Transverse colon (tissue), 4 donors: ENCODE measurements around the gene IL16. TPM values are rescaled to one million over a fixed set of nuclear protein-coding genes. Genes with fewer than 3 reads are reported as not detected.
"Not testable (repeated sequence)": the region's sequence is repeated elsewhere in the genome, so short reads cannot be mapped to it uniquely, and the experiment has no call there.

Source experiments
- DNase-seq: peaks from one replicate; pipeline ENCODE4 v3.0.0-alpha.2; 2019
- H3K27ac ChIP-seq, 4 donors: fragments of 200-600 bp; sonication (generic); 2 replicates each; pipeline ENCODE4 v1.5.1; 2016 to 2018; ENCODE audit warnings: inconsistent platforms in 4 of 4
- H3K27me3 ChIP-seq: fragments of 200-600 bp; sonication (generic); 2 replicates; pipeline ENCODE4 v1.5.1; 2017; ENCODE audit warnings: inconsistent platforms
- H3K36me3 ChIP-seq, 4 donors: fragments of 200-600 bp; sonication (generic); 2 replicates each; pipeline ENCODE4 v1.5.1; 2017 to 2019; ENCODE audit warnings: inconsistent platforms in 4 of 4
- H3K4me1 ChIP-seq, 4 donors: fragments of 200-600 bp; sonication (generic); 2 replicates each; pipeline ENCODE4 v1.5.1; 2017 to 2020; ENCODE audit warnings: inconsistent platforms in 4 of 4
- H3K4me3 ChIP-seq, 4 donors: fragments of 200-600 bp; sonication (generic); 1 replicate in 1 of 4; 2 replicates in 3 of 4; pipeline versions ENCODE4 v1.5.1 to v1.6.1; 2017 to 2019; ENCODE audit warnings: inconsistent platforms in 4 of 4
- H3K9me3 ChIP-seq, 2 donors: fragments of 200-600 bp; sonication (generic); 2 replicates each; pipeline ENCODE4 v1.5.1; 2017 to 2019; ENCODE audit warnings: inconsistent platforms in 2 of 2
- CTCF ChIP-seq, 5 experiments: fragments of 200-600 bp in 3 of 5; fragments of 450-650 bp in 2 of 5; sonication (generic) in 3 of 5; IDR thresholded peaks; 1 replicate in 2 of 5; 2 replicates in 3 of 5; pipeline ENCODE4 v1.5.1; 2016 to 2017; ENCODE audit warnings: antibody characterized with exemption in 5 of 5, inconsistent platforms in 3 of 5, mild to moderate bottlenecking in 2 of 5, moderate library complexity in 1 of 5
- EP300 ChIP-seq: sonication (generic); formaldehyde crosslinking; IDR thresholded peaks from one replicate; pipeline ENCODE4 v1.6.1; 2017; ENCODE audit warnings: antibody characterized with exemption, low read depth
- POLR2A ChIP-seq: fragments of 450-650 bp; IDR thresholded peaks from one replicate; pipeline ENCODE4 v1.6.1; 2016; ENCODE audit warnings: antibody characterized with exemption, mild to moderate bottlenecking, moderate library complexity
- POLR2AphosphoS5 ChIP-seq, 3 donors: sonication (generic); formaldehyde crosslinking; IDR thresholded peaks; one replicate each; pipeline ENCODE4 v1.6.1; 2016; ENCODE audit warnings: antibody characterized with exemption in 3 of 3
- WGBS, 2 donors: methylation state at CpG; one replicate each; pipeline ENCODE4 v1.1.5; 2018; ENCODE audit warnings: low coverage in 1 of 2; 5-methylcytosine and 5-hydroxymethylcytosine counted together
- in situ Hi-C, 4 donors: fragments of 200-750 bp; cut with MboI; loops; one replicate each; pipeline versions ENCODE4 v1.15.0 to v1.15.1; 2017; ENCODE audit warnings: low sequenced_read_pairs in 3 of 4, low pct_ligation_motif_present in 1 of 4, low pct_unique_long_range_greater_than_20kb in 1 of 4
- intact Hi-C: fragments of 100-400 bp; cut with DNase I; formaldehyde crosslinking; loops from one replicate; pipeline ENCODE4 v1.15.1; 2023; ENCODE audit warnings: low total_unique reads
- total RNA-seq, 4 donors: library from RNA; depleted of rRNA; stranded (reverse); fragments of >200 nt; gene quantifications; one replicate each; pipeline ENCODE4 v1.1.0, GENCODE V29; 2016

The IL16 gene
- total RNA-seq, 4 donors from 2014 or later = 5.2 to 40.0 (median 22.3) TPM

DNA sequence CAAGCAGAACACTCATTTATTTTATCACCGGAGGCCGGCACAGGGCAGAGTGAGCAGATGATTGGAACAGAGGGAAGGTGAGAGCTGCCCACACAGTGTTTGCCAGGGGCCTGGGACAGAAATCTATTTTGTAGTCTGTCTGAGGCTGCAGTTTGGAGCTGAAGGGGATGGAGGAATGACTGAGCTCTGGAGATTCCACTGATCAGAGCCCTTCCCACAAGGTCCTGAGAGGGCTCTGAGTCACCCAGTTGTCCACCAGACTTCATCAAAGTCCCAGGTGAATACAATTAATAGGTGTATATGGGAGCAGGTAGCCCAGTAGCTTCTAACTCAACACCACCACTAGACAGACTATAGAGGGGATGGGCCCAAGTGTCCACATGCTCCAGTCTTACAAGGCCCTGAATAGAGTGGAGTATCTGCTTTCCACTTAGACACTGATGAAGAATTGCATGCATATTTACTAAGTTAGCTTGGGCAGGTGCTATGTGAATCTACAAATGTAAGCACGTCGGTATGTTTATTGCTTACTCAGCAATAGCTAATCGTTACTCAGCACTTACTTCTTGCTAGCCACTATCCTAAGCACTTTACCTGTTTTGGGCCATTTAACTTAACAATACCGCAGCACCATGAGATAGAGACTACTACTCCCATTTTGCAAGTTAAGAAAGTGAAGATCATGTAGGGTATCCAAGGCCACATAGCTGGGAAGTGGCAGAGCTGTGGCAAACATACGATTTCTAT is 130.0 kb downstream of the IL16 start:
- no peaks in the 10 kb centered on the region for H3K36me3 ChIP-seq
- no peaks in the 10 kb centered on the region for H3K27me3 ChIP-seq
- in situ Hi-C loops = no loop called here
- no peak overlapping the region for H3K4me3 ChIP-seq
- intact Hi-C loops = loop anchor here (5.0 to 10.0 kb wide), 2 partner anchors 62 to 404 kb away; no protein-coding TSS in a partner anchor
- TF ChIP-seq EP300 (no peak), CTCF (IDR thresholded peaks at IDR 0.05) (no peak), POLR2AphosphoS5 (IDR thresholded peaks at IDR 0.05) (no peak), POLR2A (no peak)
- no peak overlapping the region for H3K27ac ChIP-seq
- H3K4me1 ChIP-seq = peaks cover 4 to 20% (median 11%) of the 10 kb centered on the region in 4 donors
- no peak for DNase-seq
- H3K9me3 ChIP-seq = no peaks in the 10 kb centered on the region
- WGBS, 2 donors = 85 to 90% methylated on average over 4 to 7 of the region's 7 CpGs

DNA sequence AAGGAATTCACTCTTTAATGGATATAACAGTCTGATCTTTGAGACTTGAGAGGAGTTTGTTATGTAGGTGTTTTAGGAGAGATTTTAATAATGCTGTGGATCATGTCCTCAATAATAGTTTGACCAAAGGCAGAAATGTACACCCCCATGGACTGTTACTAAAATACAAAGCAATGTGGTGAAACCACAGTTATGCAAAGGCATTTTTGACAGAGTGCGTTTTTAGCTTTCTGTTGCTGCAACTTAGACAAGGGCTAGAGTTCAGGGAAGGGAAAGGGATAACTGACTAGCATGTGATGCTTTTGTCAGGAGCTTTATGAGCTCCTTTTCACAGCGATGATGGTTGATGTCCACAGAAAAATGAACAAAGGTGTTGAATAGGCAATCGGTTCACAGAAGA is 130.8 kb downstream of the IL16 start:
- Histone ChIP-seq H3K36me3 (no peaks in the 10 kb centered on the region), H3K27ac (no peak overlapping the region), H3K4me3 (no peak overlapping the region), H3K4me1 (peaks cover 0 to 12% (median 5%) of the 10 kb centered on the region in 4 donors), H3K9me3 (no peaks in the 10 kb centered on the region), H3K27me3 (no peaks in the 10 kb centered on the region)
- in situ Hi-C loops = no loop called here
- intact Hi-C loops = loop anchor here (5.0 to 10.0 kb wide), 2 partner anchors 63 to 405 kb away; no protein-coding TSS in a partner anchor
- 85 to 87% methylated on average over 3 of the region's 3 CpGs for WGBS, 2 donors
- TF ChIP-seq EP300 (no peak), POLR2AphosphoS5 (IDR thresholded peaks at IDR 0.05) (no peak), CTCF (IDR thresholded peaks at IDR 0.05) (no peak), POLR2A (no peak)
- DNase-seq = no peak

DNA sequence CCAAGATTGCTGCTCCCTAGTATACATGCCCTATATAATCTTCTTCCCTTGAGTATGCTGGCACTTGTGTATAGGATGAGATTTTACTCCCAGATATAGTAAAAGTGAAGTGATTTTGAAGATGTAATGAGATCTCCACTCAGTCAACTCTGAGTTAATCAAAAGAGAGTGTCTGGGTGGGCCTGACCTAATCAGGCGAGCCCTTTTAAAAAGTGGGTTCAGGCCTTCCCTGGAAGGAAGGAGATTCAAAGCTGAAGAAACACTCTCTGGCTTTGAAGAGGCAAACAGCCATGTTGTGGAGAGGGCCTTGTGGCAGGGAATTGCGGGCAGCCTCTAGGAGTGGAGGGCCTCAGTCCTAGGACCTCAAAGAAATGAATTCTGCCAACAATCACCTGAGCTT is 132.8 kb downstream of the IL16 start:
- intact Hi-C loops = loop anchor here (5.0 to 10.0 kb wide), 2 partner anchors 65 to 407 kb away; no protein-coding TSS in a partner anchor
- H3K4me1 ChIP-seq = peaks cover 0 to 7% (median 4%) of the 10 kb centered on the region in 4 donors

GRCh38 chr15:81330366-81331090 is 133.8 kb downstream of the IL16 start:
- H3K36me3 ChIP-seq = no peaks in the 10 kb centered on the region
- H3K4me3 ChIP-seq = no peak overlapping the region
- 75 to 86% methylated on average over 5 of the region's 5 CpGs for WGBS, 2 donors
- intact Hi-C loops (no loop called here), in situ Hi-C loops (no loop called here)
- no peaks in the 10 kb centered on the region for H3K9me3 ChIP-seq
- peaks cover 0 to 5% (median 0%) of the 10 kb centered on the region in 4 donors for H3K4me1 ChIP-seq
- TF ChIP-seq EP300 = no peak
- TF ChIP-seq POLR2AphosphoS5 (IDR thresholded peaks at IDR 0.05) = no peak
- TF ChIP-seq CTCF (IDR thresholded peaks at IDR 0.05) = no peak
- H3K27me3 ChIP-seq = no peaks in the 10 kb centered on the region
- no peak for DNase-seq
- no peak overlapping the region for H3K27ac ChIP-seq

More for the DNA sequence above, 132.8 kb downstream of the IL16 start:
- 97 to 100% methylated on average over 1 to 2 of the region's 2 CpGs for WGBS, 2 donors
- in situ Hi-C loops = no loop called here
- H3K27ac ChIP-seq = no peak overlapping the region
- H3K36me3 ChIP-seq = no peaks in the 10 kb centered on the region
- H3K9me3 ChIP-seq = no peaks in the 10 kb centered on the region
- TF ChIP-seq EP300 (no peak), POLR2AphosphoS5 (IDR thresholded peaks at IDR 0.05) (no peak)
- DNase-seq = no peak
- H3K27me3 ChIP-seq = no peaks in the 10 kb centered on the region
- no peak overlapping the region for H3K4me3 ChIP-seq

DNA sequence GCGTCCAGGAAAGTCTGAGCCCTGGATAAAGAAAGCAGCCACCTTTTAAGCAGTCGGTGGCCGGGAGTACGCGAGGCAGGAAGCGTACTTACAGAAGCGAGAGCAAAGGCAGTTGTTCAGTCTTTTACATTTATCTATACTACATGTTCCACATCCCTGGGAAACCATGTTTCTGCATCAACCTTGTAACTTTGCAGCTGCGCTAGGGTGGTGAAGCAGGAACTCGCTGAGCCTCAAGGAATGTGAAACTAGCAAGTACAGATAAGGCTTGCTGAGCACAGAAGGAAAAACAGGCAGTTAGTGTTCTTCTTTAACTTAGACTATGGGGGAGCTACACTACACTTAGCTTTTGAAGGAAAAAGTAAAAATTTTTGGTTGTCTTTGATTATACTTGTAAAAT is 134.5 kb downstream of the IL16 start:
- WGBS, 2 donors = 76 to 83% methylated on average over 9 of the region's 9 CpGs
- H3K4me1 ChIP-seq, H3K27ac ChIP-seq, H3K4me3 ChIP-seq, DNase-seq, intact Hi-C loops, H3K9me3 ChIP-seq, H3K27me3 ChIP-seq, H3K36me3 ChIP-seq, in situ Hi-C loops: not testable (repeated sequence)
